Fibroblast of skin of scalp (primary cell): ENCODE data around the gene DHRS4.
"Not testable (repeated sequence)": the region's sequence is repeated elsewhere in the genome, so short reads cannot be mapped to it uniquely, and the experiment has no call there.

ENCODE experiments used
- DNase-seq: peaks from one replicate; pipeline ENCODE4 v3.0.0-alpha.2; 2013

DHRS4 gene

GRCh38 chr14:23988223-23988606 is 34.6 kb downstream of the DHRS4 start:
- not testable (repeated sequence) for DNase-seq

- peak; percentile 50 for DNase-seq
These were observed 35.2 kb downstream of the DHRS4 start, which contains the start of gene DHRS4L2 for GRCh38 chr14:23988607-23989363. Gene DHRS4L2 (plus strand): TSS chr14:23988929. CDS start chr14:23988948, 19 bp downstream.

- DNase-seq: not testable (repeated sequence)
These were observed 36.3 kb downstream of the DHRS4 start for GRCh38 chr14:23989734-23990445.

- DNase-seq: not testable (repeated sequence)
These were observed 37.4 kb downstream of the DHRS4 start for GRCh38 chr14:23990961-23991360.

DNA sequence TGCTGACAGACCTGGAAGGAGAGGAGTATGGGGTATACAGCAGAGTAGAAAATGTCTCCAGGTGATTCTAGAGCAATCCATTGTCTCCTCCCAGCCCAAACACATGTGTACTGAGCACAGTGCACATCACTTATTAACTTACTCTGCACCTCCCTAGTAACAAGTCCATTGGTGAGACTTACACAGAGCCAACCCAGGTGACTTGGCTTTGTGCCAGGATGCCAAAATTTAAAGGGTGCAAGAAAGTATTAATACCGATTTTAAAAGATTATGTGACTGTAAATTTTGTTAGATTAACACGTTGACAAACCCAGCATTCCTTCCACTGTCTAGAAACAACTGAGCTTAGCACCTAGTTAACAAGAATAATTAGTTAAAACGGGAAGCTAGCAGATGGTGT is 39.5 kb downstream of the DHRS4 start:
- not testable (repeated sequence) for DNase-seq

DNA sequence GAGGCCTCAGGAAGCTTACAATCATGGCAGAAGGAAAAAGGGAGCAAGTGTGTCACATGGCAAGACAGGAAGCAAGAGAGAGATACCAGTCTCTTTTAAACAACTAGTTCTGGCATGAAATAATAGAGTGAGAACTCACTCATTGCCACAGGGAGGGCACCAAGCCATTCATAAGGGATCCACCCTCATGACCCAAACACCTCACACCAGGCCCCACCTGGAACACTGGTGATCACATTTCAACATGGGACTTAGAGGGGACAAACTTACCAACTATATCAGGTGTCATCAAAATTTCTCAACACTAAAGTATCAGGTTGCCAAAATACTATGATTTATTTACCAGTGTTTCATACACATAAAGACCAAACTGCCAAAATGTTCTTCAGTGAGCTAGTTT is 42.4 kb downstream of the DHRS4 start:
- DNase-seq: not testable (repeated sequence)

DNA sequence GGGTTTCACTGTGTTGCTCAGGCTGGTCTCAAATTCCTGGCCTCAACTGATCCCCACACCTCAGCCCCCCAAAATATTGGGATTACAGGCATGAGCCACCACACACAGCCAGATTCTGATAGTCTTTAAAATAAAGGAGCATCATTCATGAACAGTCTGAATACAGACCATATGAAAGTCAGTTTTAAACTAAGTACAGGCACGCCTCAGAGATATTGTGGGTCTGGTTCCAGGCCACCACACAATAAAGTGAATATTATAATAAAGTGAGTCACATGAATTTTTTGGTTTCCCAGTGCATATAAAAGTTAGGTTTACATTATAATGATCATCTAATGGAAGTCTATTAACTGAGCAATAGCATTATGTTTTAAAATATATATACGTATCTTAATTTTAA is 43.3 kb downstream of the DHRS4 start:
- DNase-seq: not testable (repeated sequence)

GRCh38 chr14:23999640-24000039 is 46.1 kb downstream of the DHRS4 start:
- not testable (repeated sequence) for DNase-seq

DNA sequence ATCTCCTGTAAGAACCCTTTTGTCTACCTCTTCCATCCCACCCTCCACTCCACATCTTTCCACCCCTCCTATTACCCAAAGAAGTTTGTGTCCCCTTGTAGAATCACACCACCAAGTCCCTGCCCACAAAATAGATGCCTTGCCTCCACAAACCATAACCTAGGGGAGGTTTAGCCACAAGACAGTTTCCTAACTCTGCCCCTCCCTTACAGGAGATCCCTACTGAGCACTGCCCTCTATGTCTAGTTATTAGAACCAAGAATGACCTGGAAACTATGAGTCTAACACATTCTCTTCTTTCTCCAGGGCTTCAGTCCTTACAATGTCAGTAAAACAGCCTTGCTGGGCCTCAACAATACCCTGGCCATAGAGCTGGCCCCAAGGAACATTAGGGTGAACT is 47.5 kb downstream of the DHRS4 start:
- not testable (repeated sequence) for DNase-seq

DNA sequence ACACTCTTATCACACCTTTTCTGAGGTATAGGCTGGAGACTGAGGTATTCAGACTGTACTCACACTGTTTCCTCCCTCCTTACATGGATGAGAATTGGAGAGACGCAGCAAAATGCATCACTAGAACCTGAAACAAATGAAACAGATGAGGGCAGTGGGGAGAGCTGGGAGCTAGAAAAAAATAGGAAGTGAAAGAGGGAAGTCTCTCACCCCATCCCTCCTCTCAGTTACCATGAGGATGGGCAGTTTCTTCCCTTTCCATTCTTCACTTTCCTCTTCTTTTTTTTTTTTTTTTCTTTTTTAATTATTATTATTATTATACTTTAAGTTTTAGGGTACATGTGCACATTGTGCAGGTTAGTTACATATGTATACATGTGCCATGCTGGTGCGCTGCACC is 48.1 kb downstream of the DHRS4 start:
- not testable (repeated sequence) for DNase-seq

GRCh38 chr14:24006471-24006816 is 52.9 kb downstream of the DHRS4 start:
- DNase-seq: not testable (repeated sequence)

GRCh38 chr14:24006817-24007652 is 53.5 kb downstream of the DHRS4 start:
- peak; percentile 23 for DNase-seq

DNA sequence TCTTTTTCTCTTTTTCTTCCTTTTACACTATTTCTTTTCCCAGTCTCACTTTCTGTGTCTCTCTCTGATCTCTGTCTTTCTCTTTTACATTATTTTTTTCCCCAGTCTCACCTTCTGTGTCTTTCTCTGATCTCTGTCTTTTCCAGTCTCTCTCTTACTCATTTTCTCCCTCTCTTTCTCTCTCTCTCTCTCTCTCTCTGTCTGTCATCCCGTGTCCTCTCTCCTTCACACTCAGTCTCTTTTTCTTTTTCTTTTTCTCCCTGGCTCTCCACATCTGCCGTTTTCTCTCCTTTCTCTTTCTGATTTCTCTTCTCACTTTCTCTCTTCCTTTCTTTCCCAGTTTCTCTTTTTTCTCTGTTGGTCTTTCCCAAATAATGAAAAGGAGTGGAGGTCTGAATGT is 57.5 kb downstream of the DHRS4 start:
- DNase-seq: no peak

DNA sequence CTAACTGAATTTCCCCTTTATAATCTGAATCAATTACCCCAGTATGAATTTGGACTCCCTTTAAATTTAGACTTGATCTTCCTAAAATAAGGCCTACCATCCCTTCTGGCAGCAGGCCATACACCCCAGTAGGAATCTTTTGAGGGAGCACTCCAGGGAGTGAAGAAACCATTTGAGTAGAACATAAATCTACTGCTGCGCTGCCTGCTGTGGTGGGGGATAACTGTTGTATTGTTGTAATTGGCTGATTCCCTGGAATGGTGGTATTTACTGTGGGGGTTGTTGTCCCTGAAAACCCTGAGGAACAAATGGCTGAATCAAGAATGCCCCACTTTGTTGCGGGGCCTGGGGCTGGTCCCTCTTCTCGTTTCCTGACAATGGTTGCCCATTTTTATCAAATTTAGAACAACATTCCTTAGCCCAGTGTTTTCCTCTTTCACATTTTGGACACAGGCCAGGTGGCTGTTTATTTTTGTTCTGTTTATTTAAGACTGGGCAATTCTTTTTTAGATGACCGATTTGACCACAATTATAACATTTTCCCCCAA is 59.2 kb downstream of the DHRS4 start:
- DNase-seq: not testable (repeated sequence)

- DNase-seq: peak; percentile 60
These were observed 60.3 kb downstream of the DHRS4 start for GRCh38 chr14:24013654-24014514.

DNA sequence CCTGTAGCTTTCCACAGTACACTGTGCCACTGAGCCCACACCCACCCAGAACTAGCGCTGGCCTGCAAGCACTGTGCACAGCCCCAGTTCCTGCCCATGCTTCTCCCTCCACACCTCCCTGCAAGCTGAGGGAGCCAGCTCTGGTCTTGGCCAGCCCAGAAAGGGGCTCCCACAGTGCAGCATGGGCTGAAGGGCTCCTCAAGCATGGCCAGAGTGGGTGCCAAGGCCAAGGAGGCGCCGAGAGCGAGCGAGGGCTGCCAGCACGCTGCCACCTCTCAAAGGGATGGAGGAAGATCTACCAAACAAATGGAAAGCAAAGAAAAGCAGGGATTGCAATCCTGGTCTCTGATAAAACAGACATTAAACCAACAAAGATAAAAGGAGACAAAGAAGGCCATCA is 62.2 kb downstream of the DHRS4 start:
- not testable (repeated sequence) for DNase-seq
